CD4-positive, alpha-beta T cell treated with Interleukin-21 for 1 hour (primary cell): ENCODE results near the gene PCDH9.
"Not testable (repeated sequence)": the region's sequence is repeated elsewhere in the genome, so short reads cannot be mapped to it uniquely, and the experiment has no call there.

Experiments used
- DNase-seq: peaks from one replicate; pipeline ENCODE4 v3.0.0-alpha.2; 2020

PCDH9 gene

GRCh38 chr13:66821551-66821950 lies 408.6 kb downstream of the PCDH9 start:
- DNase-seq, result no peak

GRCh38 chr13:66811455-66811854 lies 418.7 kb downstream of the PCDH9 start:
- no peak for DNase-seq

GRCh38 chr13:66809485-66809884 lies 420.7 kb downstream of the PCDH9 start:
- DNase-seq, result no peak

- DNase-seq, result no peak
These were observed 422.9 kb downstream of the PCDH9 start for GRCh38 chr13:66807251-66807650.

GRCh38 chr13:66805657-66806056 lies 424.5 kb downstream of the PCDH9 start:
- no peak for DNase-seq

- no peak for DNase-seq
These were observed 426.2 kb downstream of the PCDH9 start for GRCh38 chr13:66803808-66804456.

GRCh38 chr13:66803013-66803807 lies 426.9 kb downstream of the PCDH9 start:
- no peak for DNase-seq

GRCh38 chr13:66795636-66796035 lies 434.5 kb downstream of the PCDH9 start:
- DNase-seq, result no peak

- DNase-seq, result no peak
These were observed 435.6 kb downstream of the PCDH9 start for GRCh38 chr13:66794340-66795031.

- no peak for DNase-seq
These were observed 439.3 kb downstream of the PCDH9 start for GRCh38 chr13:66790861-66791260.

- no peak for DNase-seq
These were observed 448.9 kb downstream of the PCDH9 start for GRCh38 chr13:66781241-66781640.

GRCh38 chr13:66780814-66781213 lies 449.3 kb downstream of the PCDH9 start:
- DNase-seq, result no peak

GRCh38 chr13:66778461-66778860 lies 451.7 kb downstream of the PCDH9 start:
- no peak for DNase-seq

- DNase-seq, result no peak
These were observed 454.9 kb downstream of the PCDH9 start for GRCh38 chr13:66775196-66775595.

- no peak for DNase-seq
These were observed 456.1 kb downstream of the PCDH9 start for GRCh38 chr13:66774046-66774445.

- DNase-seq, result no peak
These were observed 464.6 kb downstream of the PCDH9 start for GRCh38 chr13:66765559-66765958.

- DNase-seq, result not testable (repeated sequence)
These were observed 469.5 kb downstream of the PCDH9 start for GRCh38 chr13:66760678-66761077.

- DNase-seq, result no peak
These were observed 470.2 kb downstream of the PCDH9 start for GRCh38 chr13:66759919-66760318.

- DNase-seq, result no peak
These were observed 478.4 kb downstream of the PCDH9 start for GRCh38 chr13:66751691-66752090.

GRCh38 chr13:66748712-66749111 lies 481.4 kb downstream of the PCDH9 start:
- DNase-seq, result no peak

GRCh38 chr13:66745307-66745706 lies 484.8 kb downstream of the PCDH9 start:
- DNase-seq, result no peak

GRCh38 chr13:66723576-66723975 lies 506.6 kb downstream of the PCDH9 start:
- DNase-seq, result no peak

GRCh38 chr13:66716538-66716937 lies 513.6 kb downstream of the PCDH9 start:
- DNase-seq, result no peak

GRCh38 chr13:66714795-66715194 lies 515.3 kb downstream of the PCDH9 start:
- no peak for DNase-seq
